ENCODE results near the gene TICAM2.
A peak's percentile ranks its signal among the peaks of the same experiment; 100 is the strongest.

The TICAM2 gene

DNA sequence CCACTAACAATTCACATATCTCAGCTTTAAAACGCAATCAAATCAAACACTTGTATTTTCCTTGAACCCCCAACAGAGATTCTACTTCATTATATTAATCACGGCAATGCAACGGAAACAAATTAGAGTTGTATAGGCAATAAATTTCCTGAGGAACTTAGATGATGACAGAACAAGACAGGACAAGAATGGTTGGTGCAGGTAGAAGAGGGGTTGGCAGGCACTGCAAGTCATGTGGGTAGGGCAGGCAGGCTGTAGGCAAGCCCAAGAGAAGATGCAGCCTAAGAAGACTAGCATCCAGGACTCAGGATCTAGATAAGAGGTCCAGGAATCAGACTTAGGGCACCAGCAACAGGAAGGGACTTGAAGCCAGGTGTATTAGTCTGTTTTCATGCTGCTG, 41.1 kb downstream of the TICAM2 start:
- no peak for DNase-seq

DNA sequence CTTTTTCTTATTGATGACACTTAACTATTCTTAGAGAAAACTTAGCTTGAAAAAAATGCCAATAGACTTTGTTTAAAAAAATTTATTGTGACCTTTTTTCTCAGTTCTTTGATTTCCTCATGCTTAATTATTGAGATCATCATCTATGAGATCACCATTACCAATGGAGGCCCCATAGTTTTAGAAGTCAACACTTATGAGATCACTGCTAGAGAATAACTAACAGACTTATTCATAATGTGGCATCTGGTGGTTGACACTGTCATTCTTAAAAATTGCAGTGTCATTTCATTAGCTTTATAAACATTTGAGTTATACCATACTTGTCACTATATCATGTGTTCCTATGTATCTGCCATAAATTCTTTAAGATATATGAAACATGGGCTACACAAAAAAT, 42.8 kb downstream of the TICAM2 start:
- DNase-seq = peak; percentile 96

DNA sequence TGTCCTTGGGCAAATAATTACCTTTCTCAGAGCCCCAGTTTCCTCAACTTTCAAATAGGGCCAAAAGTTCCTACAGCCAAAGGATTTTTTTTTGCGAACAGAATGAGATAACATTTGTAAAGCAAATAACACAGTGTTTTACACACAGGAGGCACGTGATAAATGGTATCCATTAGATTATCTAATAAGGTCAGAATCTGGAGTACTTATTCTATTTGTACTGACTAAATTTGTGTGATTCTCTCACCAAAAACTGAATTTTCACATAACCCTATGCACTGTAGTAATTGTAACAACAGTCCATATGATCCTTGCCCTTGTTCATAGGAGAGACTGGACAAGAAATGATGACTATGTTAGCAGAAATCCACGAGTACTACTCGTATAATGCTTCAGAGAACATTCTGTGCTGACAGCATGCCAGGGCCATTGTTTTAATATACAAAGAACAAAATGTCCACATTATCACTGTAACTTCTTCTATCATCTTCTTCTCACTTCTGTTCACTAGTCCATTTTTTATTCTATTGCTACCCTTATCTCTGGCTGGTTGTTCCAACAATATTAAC, 43.8 kb downstream of the TICAM2 start:
- DNase-seq = peak; percentile 46

DNA sequence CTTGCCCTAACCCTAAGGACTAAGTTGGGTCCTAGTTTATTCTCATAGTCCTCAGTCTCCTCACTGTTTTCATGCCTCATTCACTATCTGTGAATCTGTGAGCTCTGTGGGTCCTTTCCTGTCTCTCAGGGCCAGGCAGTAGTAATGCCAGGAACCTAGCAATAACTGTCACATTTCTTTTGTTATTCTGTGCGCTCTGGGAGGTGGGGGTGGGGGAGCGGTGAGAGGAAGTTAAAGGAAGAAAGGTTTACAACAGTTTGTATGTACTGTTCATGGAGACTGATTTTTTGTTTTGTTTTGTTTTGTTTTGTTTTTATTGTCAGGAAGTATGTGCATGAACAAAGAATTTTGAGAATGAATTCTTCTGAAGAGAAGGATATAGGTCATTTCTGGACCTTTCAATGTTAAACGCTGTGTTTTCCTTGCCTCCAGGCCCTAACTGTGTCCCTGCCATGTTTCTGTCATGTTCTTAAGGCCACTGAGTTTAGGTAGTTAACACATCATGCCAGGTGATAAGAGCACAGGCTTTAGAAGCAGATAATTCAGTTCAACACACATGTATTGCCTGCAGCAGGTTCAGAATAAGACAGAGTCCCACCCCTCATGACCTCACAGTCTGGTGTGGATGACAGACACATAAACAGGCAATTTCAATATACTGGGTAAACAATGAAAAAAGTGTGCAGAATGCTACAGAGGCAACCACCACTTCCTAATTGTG, 44.5 kb downstream of the TICAM2 start:
- peak; percentile 49 for DNase-seq

DNA sequence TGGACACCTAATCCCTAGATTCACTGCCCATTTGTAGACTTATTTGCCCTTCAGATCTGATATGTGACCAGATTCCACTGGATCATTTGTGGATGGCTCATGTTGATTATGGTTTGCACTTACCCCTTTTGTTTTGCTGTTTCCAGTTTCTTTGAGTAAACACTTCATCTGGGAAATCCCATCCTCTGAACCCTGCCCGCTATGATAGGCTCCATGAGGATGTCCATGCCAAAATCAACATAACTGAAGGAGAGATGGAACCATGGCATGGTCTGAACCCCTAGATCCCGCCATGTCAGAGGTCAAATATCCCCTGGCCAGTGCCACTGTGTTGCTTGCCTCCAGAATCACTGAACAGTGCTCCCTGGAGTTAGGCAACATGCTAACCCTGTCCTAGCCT, 46.0 kb downstream of the TICAM2 start:
- no peak for DNase-seq

DNA sequence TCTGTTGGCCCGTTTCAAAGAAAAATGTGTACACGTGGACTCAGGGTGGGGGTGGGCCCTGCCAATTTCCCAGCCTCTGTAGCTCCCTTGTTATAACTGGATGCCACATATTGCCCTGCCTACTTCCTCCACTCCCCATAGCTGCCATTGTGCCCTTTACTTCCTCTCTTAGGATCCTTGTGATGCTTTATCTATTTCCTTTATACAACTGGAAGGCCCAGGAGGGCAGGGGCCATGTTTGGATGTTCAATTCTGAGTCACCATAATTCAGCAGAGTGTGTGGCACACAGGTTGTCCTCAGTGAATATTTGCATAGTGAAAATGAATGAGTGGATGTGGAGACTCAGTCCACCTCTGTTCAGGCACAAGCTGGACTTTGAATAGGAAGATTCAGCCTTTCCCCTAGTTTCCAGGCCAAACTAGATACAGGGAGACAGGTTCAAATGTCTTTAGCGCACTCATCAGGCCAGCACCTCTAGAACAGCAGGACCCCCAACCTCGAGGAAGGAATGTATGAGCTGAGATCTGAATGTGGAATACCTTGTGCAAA, 47.1 kb downstream of the TICAM2 start:
- no peak for DNase-seq

DNA sequence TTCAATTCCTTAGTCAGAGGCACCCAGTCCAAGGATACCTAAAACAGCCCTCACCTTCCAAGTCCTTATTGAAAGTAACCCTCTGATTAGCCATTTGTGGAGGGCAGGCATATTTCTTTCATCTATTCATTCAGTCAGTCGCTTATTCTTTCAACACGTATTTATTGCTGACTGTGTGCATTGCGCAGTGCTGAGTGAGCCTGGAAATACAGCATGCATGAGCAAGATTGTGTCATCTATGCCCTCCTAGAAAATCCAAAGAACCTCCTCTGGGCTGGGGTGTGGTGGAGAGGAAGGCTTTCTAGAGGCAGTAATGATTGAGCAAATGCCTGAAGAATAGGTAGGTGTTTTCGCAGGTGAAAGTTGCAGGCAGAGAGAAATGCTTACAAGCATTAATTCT, 49.2 kb downstream of the TICAM2 start:
- peak; percentile 34 for DNase-seq

DNA sequence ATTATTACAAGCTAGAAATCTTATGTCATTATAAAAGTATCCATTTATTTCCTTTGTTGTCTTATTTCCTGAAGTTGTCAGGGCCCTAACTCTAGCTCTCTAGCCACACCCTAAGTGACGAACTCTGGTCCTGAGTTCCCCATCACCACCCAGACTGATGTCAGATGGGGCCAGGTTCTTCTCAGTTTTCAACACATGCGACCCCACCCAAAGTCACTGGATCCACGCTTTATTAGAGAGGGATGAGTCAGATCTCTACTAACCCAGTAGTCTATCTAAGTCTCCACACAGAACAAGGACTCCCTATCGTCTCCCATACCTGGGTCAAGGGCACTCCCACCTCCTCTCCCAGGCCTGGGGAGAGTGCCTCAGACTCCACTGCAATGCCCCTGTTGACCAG, 50.9 kb downstream of the TICAM2 start:
- DNase-seq = peak; percentile 71

DNA sequence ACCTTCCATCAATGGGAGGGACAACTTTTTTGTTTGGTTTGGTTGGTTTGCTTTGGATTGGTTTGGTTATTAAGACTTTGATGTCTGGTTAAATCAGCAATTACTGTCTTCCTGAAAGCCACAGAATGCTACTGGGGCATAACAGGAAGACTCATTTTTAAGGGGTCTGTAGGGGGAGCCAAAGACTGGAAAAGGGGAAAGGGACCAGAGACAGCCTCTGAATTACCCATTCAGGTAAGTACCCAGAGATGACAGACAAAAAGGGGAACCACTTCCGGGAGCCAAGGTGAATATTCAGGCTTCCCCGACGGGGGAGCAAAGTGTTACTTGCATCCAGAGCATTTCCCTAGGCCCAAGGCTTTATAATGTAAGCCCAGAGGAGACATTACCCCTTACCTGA, 53.1 kb downstream of the TICAM2 start:
- DNase-seq = peak; percentile 49

DNA sequence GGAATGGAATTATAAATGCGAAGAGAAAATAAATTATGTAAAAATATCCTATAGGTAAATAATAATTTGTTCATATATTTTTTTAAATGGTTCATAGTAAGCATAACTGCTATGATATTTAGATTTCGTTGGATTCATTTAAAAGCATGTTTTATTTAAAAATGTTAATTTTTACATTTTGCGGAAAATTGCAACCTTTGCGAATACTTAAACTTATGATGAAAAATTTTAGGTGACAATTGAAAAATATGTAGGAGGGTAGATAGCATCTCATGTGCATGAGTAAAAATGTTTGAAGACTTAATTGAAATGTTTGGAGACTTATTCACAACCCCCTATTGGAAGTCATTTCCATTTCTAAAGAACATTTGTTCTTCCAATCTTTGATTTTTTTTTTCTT, 53.6 kb downstream of the TICAM2 start:
- DNase-seq = no peak

DNA sequence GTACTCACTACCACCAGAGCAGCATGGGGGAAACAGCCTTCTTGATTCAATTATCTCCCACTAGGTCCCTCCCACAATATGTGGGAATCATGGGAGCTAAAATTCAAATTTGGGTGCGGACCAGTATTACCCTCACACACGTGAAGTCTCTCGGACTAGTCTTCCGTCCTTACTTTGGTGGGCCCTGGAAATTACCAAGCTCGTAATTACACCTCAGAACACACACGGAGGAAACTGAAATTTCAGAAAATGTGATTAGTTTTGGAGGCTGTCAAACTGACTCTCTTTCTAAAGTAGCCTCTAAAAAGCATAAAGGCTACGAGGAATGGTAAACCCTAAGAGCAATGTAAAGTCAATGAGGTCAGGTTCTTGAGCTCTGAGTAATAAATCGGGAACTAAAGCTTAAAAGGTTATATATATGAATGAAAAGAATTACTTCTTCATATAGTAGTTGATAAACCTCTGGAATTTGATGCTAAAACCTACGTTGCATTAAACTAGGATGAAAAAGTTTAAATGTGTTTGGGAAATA, 56.9 kb downstream of the TICAM2 start:
- DNase-seq = no peak

DNA sequence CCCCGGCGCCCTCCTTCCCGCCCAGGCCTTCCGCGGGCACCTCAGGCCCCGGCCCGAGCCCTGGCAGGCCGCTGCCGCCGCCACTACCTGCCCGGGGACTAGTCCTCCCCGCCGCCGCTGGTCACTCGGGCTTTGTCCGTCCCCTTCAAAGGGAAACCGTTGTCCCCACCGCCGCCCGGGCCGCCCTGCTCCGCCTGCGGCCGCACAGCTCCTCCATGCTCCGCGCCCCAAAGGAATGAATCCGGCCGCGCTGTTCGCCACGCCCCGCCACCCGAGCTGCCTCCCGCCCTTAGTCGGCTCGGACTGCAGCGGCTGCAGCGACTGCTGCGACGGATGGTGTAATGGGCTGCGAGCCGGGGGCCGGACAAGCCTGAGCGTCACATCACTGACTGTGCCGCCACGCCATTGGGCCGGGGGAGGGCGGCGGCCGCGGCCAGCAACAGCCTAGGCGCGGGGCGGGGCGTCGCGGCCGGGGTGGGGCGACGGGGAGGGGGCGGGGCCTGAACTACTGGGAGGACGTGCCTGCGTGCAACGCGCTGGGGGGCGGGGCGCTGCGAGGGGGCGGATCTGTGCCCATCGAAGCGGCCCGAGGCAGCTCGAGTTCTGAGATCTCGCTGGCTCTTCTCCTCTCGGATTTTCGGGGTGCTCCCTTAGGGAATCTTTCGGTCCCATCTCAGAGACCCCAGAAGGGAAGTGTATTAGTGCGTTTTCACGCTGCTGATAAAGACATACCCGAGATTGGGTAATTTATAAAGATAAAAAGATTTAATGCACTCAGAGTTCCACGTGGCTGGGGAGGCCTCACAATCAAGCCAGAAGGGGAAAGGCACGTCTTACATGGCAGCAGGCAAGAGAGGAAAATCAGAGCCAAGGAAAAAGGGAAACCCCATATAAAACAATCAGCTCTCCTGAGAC, 57.6 kb downstream of the TICAM2 start, which contains the start of gene FEM1C:
Gene FEM1C, minus strand, starts transcription at position 340 of the 915 bp plus-strand sequence. CDS start 1,282 bp downstream, outside the sequence.
- peak; percentile 98 for DNase-seq

DNA sequence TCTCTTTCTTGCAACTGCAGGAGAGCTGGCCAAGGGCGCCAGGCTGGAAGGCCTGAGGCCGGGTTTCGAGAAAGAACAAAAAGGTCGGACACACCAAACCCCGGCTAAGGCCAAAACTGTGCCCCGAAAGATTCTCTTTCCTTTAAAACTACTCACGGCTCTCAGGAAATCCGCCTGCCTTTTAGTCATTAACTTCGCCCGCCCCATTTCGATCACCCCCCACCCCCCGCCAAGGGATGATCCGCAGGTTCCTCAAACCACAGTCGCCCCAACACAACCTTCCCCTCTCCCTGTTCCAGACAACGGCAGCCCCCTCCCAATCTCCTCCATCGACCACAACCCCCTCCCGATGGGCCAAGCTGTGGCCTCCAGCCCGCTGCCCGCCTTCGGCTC, 58.2 kb downstream of the TICAM2 start:
- DNase-seq = no peak

DNA sequence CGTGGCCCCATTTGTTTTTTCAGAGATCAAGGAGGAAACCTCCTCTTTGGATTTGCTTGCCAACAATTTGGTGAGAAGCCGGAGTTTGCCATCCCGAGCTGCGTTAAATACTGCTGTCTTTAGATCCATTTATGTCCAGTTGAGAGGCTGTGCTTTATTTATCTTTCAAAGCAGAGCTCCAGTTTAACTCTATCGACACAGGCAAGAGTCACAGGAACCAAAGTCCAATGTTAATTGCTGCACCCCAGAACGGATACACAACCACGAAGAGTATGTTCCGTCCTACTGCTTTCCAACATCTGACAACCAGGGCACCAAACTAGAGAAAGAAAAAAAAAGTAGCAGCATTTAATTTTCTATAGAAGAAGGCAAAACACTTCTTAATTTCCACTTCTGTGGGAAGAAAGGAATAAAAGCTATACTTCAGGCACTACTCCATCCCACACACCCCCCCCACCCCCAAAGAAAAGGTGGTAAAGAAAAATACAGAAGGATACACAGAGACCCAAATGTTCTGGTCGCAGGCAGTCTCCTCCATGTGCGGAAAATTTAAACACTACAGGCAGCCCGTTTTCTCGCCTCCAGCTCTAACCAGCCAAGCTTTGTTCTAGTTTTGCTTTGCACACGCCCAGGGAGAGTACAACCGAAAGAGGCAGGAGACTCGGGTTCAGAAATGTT, 58.8 kb downstream of the TICAM2 start:
- peak; percentile 57 for DNase-seq

DNA sequence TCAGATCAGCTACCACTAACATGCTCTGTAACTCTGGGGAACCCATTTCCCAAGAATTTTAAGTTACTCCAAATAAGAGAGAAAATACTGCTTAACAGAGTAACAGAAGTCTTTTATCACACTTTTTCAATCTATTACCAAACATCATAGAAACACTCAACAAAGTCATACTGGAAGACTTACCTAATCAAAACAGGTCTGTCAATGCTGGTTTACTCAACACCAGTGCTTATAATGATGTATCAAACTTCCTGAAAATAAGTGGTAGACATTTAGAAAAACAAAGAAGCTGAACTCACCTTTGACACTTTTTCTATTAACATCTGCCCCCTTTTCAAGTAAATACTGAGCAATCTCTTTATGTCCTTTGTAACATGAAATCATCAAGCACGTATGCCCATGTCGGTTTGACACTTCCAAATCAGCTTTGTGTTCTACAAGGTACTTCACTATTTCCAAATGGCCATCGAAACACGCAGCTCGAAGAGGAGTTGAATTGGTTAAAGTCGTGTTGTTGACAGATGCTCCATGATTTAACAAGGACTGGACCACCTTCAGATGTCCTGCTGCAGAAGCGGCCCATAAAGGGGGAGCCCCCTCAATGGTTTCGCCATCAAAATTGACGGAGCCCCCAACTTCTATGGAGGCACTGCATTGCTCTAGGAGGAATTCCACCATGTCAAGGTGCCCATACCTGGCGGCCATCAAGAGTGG, 59.5 kb downstream of the TICAM2 start:
- DNase-seq = no peak

DNA sequence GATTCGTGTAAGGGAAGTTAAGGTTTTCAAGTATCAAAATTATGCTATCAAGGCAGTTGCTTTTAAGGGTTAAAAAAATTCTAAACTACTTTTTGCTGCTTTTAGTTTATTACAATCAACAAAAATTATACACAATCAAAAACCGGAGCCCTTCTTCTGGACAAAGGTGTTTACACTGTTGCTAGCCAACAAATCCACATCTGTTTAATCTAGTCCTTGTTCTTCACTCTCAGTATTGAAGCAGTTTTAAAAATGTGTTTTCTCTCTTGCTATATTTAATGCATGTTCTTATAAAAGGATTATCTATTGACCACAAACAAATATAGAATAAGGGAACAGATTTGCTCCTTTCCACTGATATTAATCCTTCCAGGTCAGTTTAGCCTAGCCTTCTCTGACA, 60.2 kb downstream of the TICAM2 start:
- no peak for DNase-seq

DNA sequence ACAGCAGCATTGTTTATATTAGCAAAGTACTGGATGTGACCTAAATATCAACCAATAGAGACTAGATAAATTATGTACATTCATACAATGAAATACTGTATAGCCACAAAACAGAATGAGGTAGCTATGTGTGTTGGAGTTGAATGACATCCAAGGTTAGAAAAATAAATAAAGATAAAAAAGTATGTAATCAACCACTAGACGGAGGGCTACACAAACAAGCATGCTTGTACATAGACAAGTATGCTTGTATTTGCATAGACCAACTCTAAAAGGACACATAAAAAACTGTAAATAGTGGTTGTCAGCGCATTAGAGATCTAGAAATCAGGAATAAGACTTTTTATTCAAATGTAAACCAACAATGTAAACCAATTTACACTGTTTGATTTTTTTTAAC, 60.7 kb downstream of the TICAM2 start:
- no peak for DNase-seq

DNA sequence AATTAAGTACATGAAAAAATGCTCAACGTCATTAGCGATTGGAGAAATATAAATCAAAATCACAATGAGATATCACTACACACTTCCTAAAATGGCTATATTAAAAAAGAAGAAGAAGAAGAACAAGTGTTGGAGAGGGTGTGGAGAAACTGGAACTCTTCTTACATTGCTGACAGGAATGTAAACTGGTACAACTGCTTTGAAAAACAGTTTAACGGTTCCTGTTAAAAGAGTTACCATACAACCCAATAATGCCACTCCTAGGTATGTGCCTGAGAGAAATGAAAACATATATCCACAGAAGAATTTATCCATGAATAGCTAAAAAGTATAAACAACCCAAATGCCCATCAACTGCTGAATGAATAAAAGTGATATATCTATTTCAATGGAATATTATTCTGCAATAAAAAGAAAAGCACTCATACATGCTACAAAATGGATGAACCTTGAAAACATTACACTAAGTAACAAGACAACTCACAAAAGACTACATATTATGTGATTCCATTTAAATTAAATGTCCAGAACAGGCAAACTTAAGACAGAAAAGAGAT, 66.7 kb downstream of the TICAM2 start:
- DNase-seq = no peak

DNA sequence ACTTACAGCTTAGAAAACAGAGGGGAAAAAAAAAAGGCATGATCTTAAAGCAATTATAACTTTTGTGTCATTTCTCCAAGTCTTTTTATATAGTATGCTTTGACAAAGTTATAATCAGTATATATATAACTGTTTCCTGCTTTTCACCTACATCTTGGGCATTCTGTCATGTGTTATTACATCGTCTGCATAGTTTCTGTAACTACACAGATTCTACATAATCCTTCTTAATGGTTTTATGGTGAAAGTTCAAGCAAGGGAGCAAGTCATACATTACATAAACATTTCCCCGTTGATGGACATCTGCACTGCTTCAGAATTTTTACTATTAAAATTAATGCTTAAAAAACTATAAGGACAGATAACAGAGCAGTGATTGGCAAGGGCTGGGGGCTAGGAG, 69.8 kb downstream of the TICAM2 start:
- DNase-seq = no peak

DNA sequence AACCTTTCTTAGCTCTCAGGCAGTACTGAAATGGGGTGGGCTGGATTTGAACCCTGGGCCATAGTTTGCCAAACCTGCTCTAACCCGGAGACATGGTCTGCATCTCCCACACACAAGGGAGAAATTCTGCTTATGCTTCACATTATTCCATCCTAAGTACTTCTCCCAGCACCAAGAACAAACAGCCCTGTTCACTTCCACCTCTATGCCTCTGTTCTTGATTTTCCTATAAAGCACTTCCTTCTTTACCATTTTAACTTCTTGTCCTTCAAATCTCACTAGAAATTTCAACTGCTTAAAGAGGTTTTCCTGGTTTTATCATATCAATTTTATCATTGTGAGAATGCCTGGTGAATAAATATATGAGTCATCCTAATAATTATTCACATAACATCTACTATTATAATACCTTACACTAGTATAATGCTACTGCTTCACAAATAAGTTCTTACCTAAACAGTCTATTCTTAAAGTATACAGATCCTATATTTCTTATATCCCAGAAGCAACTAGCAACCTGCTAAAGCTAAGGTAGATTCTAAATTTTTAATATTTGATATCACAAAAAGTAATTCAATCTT, 70.4 kb downstream of the TICAM2 start:
- DNase-seq = no peak

DNA sequence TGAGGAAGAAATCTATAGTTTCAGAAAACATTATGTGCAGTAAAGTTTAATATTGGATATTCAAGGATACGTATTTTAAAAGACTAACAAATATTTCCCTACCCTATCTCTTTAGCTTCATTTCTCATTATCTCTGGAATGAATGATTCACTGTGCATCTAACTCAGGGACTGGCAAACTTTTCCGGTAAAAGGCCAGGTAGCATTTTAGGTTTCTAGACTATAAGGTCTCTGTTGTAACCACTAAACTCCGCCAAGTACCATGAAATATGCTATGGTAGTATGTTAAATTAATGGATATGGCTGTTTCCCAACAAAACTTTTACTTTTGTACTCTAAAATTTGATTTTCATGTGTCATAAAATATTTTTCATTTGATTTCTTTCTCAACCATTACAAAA, 70.9 kb downstream of the TICAM2 start:
- no peak for DNase-seq

Measured in fibroblast of skin of back (primary cell).